ENCODE measurements around the gene BACH2. TPM values are rescaled to one million over a fixed set of nuclear protein-coding genes. Genes with fewer than 3 reads are reported as not detected.

Gene BACH2
- polyA plus RNA-seq, 1 donor from 2014 or later = 45.5 TPM

DNA sequence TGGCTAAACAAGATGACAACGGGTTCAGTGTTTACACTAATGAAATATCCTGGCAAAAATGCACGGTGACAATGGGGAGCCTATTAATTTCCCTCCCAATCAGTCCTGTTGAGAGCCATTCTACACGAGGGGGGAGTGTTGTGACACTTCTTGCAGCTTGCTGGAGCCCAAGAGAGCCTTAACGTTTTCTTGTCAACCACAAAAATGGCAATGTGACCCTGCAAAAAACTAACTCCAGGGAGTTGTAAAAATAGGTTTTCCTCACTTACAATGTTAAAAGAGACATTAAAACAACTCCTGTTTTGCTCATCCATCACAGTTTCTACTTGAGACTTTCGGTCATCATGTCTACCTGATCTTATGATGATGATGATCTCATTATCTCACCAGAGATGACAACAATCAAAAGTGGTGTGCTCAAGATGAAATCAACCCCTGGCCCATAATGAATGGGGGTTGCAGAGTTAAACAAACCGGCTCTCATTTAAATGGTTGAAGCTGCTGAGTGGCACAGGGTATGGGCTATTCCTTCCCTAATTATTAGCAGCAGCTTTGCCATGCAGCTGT lies 344.5 kb downstream of the BACH2 start:
- Histone ChIP-seq H4K20me1 (ENCODE audit: insufficient read depth) (no peaks in the 10 kb centered on the region), H3K79me2 (replicated peaks; ENCODE audit: insufficient read depth, low read length) (peaks cover 3% of the 10 kb centered on the region), H3K9ac (ENCODE audit: low read length) (no peak overlapping the region), H2AFZ (ENCODE audit: low read depth, low read length) (no peak overlapping the region), H3F3A (ENCODE audit: insufficient read depth, low read length, poor library complexity, severe bottlenecking) (no peaks in the 10 kb centered on the region), H3K4me2 (ENCODE audit: low read length) (no peak overlapping the region), H3K9me3 (ENCODE audit: low read length) (no peaks in the 10 kb centered on the region), H3K27ac (ENCODE audit: low read length) (no peak overlapping the region), H3K27me3 (ENCODE audit: insufficient read depth, low read depth, low read length) (no peaks in the 10 kb centered on the region), H3K4me3 (ENCODE audit: low read length) (no peak overlapping the region), H3K36me3 (ENCODE audit: insufficient read depth, low read length) (no peaks in the 10 kb centered on the region), H3K9me2 (ENCODE audit: insufficient read depth, low read length) (no peaks in the 10 kb centered on the region)
- TF ChIP-seq, protein P1, sequence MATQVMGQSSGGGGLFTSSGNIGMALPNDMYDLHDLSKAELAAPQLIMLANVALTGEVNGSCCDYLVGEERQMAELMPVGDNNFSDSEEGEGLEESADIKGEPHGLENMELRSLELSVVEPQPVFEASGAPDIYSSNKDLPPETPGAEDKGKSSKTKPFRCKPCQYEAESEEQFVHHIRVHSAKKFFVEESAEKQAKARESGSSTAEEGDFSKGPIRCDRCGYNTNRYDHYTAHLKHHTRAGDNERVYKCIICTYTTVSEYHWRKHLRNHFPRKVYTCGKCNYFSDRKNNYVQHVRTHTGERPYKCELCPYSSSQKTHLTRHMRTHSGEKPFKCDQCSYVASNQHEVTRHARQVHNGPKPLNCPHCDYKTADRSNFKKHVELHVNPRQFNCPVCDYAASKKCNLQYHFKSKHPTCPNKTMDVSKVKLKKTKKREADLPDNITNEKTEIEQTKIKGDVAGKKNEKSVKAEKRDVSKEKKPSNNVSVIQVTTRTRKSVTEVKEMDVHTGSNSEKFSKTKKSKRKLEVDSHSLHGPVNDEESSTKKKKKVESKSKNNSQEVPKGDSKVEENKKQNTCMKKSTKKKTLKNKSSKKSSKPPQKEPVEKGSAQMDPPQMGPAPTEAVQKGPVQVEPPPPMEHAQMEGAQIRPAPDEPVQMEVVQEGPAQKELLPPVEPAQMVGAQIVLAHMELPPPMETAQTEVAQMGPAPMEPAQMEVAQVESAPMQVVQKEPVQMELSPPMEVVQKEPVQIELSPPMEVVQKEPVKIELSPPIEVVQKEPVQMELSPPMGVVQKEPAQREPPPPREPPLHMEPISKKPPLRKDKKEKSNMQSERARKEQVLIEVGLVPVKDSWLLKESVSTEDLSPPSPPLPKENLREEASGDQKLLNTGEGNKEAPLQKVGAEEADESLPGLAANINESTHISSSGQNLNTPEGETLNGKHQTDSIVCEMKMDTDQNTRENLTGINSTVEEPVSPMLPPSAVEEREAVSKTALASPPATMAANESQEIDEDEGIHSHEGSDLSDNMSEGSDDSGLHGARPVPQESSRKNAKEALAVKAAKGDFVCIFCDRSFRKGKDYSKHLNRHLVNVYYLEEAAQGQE (IDR thresholded peaks at IDR 0.05; ENCODE audit: borderline replicate concordance) = no peak
- no peak for TF ChIP-seq SMC3 (conservative IDR thresholded peaks at IDR 0.05; ENCODE audit: poor library complexity)
- no peak for TF ChIP-seq RAD21 (conservative IDR thresholded peaks at IDR 0.05)
- no peak for TF ChIP-seq EP300 (conservative IDR thresholded peaks at IDR 0.05; ENCODE audit: poor library complexity, severe bottlenecking)
- no peak for TF ChIP-seq TAF1 (IDR thresholded peaks at IDR 0.05; ENCODE audit: low read depth)
- no peak for TF ChIP-seq MXI1 (conservative IDR thresholded peaks at IDR 0.05; ENCODE audit: poor library complexity, severe bottlenecking)
- TF ChIP-seq EZH2 (IDR thresholded peaks at IDR 0.05; ENCODE audit: borderline replicate concordance, insufficient read depth, low read length, poor library complexity, severe bottlenecking) = no peak
- no peak for TF ChIP-seq POLR2AphosphoS5 (IDR thresholded peaks at IDR 0.05)
- TF ChIP-seq, protein P2, sequence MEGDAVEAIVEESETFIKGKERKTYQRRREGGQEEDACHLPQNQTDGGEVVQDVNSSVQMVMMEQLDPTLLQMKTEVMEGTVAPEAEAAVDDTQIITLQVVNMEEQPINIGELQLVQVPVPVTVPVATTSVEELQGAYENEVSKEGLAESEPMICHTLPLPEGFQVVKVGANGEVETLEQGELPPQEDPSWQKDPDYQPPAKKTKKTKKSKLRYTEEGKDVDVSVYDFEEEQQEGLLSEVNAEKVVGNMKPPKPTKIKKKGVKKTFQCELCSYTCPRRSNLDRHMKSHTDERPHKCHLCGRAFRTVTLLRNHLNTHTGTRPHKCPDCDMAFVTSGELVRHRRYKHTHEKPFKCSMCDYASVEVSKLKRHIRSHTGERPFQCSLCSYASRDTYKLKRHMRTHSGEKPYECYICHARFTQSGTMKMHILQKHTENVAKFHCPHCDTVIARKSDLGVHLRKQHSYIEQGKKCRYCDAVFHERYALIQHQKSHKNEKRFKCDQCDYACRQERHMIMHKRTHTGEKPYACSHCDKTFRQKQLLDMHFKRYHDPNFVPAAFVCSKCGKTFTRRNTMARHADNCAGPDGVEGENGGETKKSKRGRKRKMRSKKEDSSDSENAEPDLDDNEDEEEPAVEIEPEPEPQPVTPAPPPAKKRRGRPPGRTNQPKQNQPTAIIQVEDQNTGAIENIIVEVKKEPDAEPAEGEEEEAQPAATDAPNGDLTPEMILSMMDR (IDR thresholded peaks at IDR 0.05; ENCODE audit: poor library complexity, severe bottlenecking) = no peak

DNA sequence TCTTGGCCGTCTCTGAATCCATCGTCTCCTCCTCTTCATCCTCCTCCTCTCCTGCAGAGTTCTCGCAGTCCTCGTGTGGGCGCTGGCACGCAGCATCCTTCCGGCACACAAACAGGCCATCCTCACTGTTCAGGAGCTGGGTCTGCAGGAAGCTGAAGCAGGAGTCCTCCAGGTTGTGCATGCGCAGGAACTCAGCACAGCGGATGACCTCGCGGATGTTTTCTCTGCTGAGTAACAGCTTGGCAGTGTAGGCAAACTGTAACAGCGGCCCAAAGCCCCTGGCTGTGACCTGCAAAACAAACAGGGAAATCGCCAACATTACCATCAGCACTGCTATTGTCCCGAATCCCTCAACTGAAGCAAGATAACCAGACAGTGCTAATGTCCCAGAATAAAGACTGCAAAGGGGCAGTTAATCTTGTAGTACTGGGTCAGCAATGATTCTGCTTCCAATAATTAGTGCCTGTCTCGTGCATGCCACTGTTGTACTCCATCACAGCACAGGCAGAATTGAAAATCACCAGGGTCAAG lies 345.0 kb downstream of the BACH2 start:
- peaks cover 3% of the 10 kb centered on the region for H3K79me2 ChIP-seq (replicated peaks; ENCODE audit: insufficient read depth, low read length)
- H3F3A ChIP-seq (ENCODE audit: insufficient read depth, low read length, poor library complexity, severe bottlenecking) = no peaks in the 10 kb centered on the region
- no peak overlapping the region for H3K9ac ChIP-seq (ENCODE audit: low read length)
- peak overlapping the region; percentile 12 for H3K27ac ChIP-seq (ENCODE audit: low read length)
- H2AFZ ChIP-seq (ENCODE audit: low read depth, low read length) = no peak overlapping the region
- no peaks in the 10 kb centered on the region for H4K20me1 ChIP-seq (ENCODE audit: insufficient read depth)
- no peak overlapping the region for H3K4me3 ChIP-seq (ENCODE audit: low read length)
- H3K36me3 ChIP-seq (ENCODE audit: insufficient read depth, low read length) = no peaks in the 10 kb centered on the region
- H3K9me3 ChIP-seq (ENCODE audit: low read length) = no peaks in the 10 kb centered on the region
- H3K27me3 ChIP-seq (ENCODE audit: insufficient read depth, low read depth, low read length) = no peaks in the 10 kb centered on the region
- H3K9me2 ChIP-seq (ENCODE audit: insufficient read depth, low read length) = no peaks in the 10 kb centered on the region
- TF ChIP-seq EZH2 (IDR thresholded peaks at IDR 0.05; ENCODE audit: borderline replicate concordance, insufficient read depth, low read length, poor library complexity, severe bottlenecking) (no peak), MXI1 (conservative IDR thresholded peaks at IDR 0.05; ENCODE audit: poor library complexity, severe bottlenecking) (no peak), SMC3 (conservative IDR thresholded peaks at IDR 0.05; ENCODE audit: poor library complexity) (peak; percentile 22), POLR2AphosphoS5 (IDR thresholded peaks at IDR 0.05) (peak; percentile 53)
- TF ChIP-seq, protein P2 (IDR thresholded peaks at IDR 0.05; ENCODE audit: poor library complexity, severe bottlenecking) = peak; percentile 20
- no peak overlapping the region for H3K4me2 ChIP-seq (ENCODE audit: low read length)
